HepG2 (cell line): ENCODE measurements around the gene RUSF1. TPM values are rescaled to one million over a fixed set of nuclear protein-coding genes. Genes with fewer than 3 reads are reported as not detected.
A peak's percentile ranks its signal among the peaks of the same experiment; 100 is the strongest.

Experiments
- CEBPG ChIP-seq: IDR thresholded peaks from 2 replicates; pipeline ENCODE4 v1.6.1; 2016
- ESRRA ChIP-seq: sonication (generic); formaldehyde crosslinking; IDR thresholded peaks from 2 replicates; pipeline ENCODE4 v1.5.1; 2020; ENCODE audit warnings: mild to moderate bottlenecking, low read depth, missing genetic modification reagents
- ETV6 ChIP-seq: sonication (generic); formaldehyde crosslinking; conservative IDR thresholded peaks from 2 replicates; pipeline ENCODE4 v1.4.0; 2020; ENCODE audit warnings: missing genetic modification reagents
- GATA4 ChIP-seq: sonication (generic); IDR thresholded peaks from 2 replicates; pipeline ENCODE4 v1.6.1; 2016; ENCODE audit warnings: antibody characterized with exemption, low read depth, borderline replicate concordance
- GFI1 ChIP-seq: sonication (generic); formaldehyde crosslinking; IDR thresholded peaks from 2 replicates; pipeline ENCODE4 v1.5.0; 2020; ENCODE audit warnings: missing genetic modification reagents, mild to moderate bottlenecking, borderline replicate concordance
- HDAC1 ChIP-seq: sonication (generic); formaldehyde crosslinking; IDR thresholded peaks from 2 replicates; pipeline ENCODE4 v1.5.1; 2020; ENCODE audit warnings: mild to moderate bottlenecking, missing genetic modification reagents
- LCORL ChIP-seq, 2 experiments: fragments of 450-650 bp in 1 of 2; sonication (generic) in 1 of 2; formaldehyde crosslinking in 1 of 2; IDR thresholded peaks; 2 replicates each; pipeline versions ENCODE4 v1.5.0 to v1.6.1; 2017 to 2020; ENCODE audit warnings: antibody characterized with exemption in 1 of 2, missing genetic modification reagents in 1 of 2
- MTF2 ChIP-seq: sonication (generic); formaldehyde crosslinking; IDR thresholded peaks from 2 replicates; pipeline ENCODE4 v1.5.0; 2020; ENCODE audit warnings: missing genetic modification reagents, borderline replicate concordance
- RFX5 ChIP-seq: IDR thresholded peaks from 2 replicates; pipeline ENCODE4 v1.6.1; 2011; ENCODE audit warnings: low read depth, low read length, improper control_type of control experiment
- RXRB ChIP-seq: IDR thresholded peaks from 2 replicates; pipeline ENCODE4 v1.6.1; 2016; ENCODE audit warnings: borderline replicate concordance, missing genetic modification reagents, missing compliant biosample characterization
- SRY ChIP-seq: sonication (generic); formaldehyde crosslinking; IDR thresholded peaks from 2 replicates; pipeline ENCODE4 v1.8.0; 2022; ENCODE audit warnings: mild to moderate bottlenecking, missing genetic modification reagents
- TAF1 ChIP-seq: sonication (generic); formaldehyde crosslinking; IDR thresholded peaks from 2 replicates; pipeline ENCODE4 v1.4.0; 2020; ENCODE audit warnings: missing genetic modification reagents
- TARDBP ChIP-seq: sonication (generic); formaldehyde crosslinking; IDR thresholded peaks from 2 replicates; pipeline ENCODE4 v1.8.0; 2022; ENCODE audit warnings: mild to moderate bottlenecking, missing genetic modification reagents
- THYN1 ChIP-seq: sonication (generic); formaldehyde crosslinking; IDR thresholded peaks from 2 replicates; pipeline ENCODE4 v1.8.1; 2023; ENCODE audit warnings: low read depth, mild to moderate bottlenecking, moderate library complexity, missing genetic modification reagents, borderline replicate concordance
- TMF1 ChIP-seq: sonication (generic); formaldehyde crosslinking; IDR thresholded peaks from 2 replicates; pipeline ENCODE4 v1.8.1; 2022; ENCODE audit warnings: low read depth, missing genetic modification reagents
- TOE1 ChIP-seq: sonication (generic); formaldehyde crosslinking; IDR thresholded peaks from 2 replicates; pipeline ENCODE4 v1.4.0; 2020; ENCODE audit warnings: mild to moderate bottlenecking, missing genetic modification reagents
- ZFP82 ChIP-seq: sonication (generic); formaldehyde crosslinking; IDR thresholded peaks from 2 replicates; pipeline ENCODE4 v1.5.1; 2020; ENCODE audit warnings: mild to moderate bottlenecking, missing genetic modification reagents, borderline replicate concordance
- ZNF282 ChIP-seq: fragments of 450-650 bp; IDR thresholded peaks from 2 replicates; pipeline ENCODE4 v1.6.1; 2018; ENCODE audit not compliant: partially characterized antibody
- ZNF30 ChIP-seq: sonication (generic); formaldehyde crosslinking; IDR thresholded peaks from 2 replicates; pipeline ENCODE4 v1.5.0; 2020; ENCODE audit warnings: mild to moderate bottlenecking, missing genetic modification reagents
- ZNF781 ChIP-seq: sonication (generic); formaldehyde crosslinking; IDR thresholded peaks from 2 replicates; pipeline ENCODE4 v1.5.1; 2020; ENCODE audit warnings: borderline replicate concordance, mild to moderate bottlenecking, missing genetic modification reagents; ENCODE audit errors: not compliant biosample characterization
- ZNF788 ChIP-seq: sonication (generic); formaldehyde crosslinking; IDR thresholded peaks from 2 replicates; pipeline ENCODE4 v1.5.0; 2020; ENCODE audit warnings: mild to moderate bottlenecking, missing genetic modification reagents, borderline replicate concordance
- polyA plus RNA-seq, 8 experiments: library from polyadenylated mRNA; depleted of rRNA in 3 of 8; stranded (reverse) in 7 of 8; unstranded in 1 of 8; fragments of >200 nt; fragmentation: Illumina TruSeq in 4 of 8; extraction: Trizol in 4 of 8; gene quantifications; 2 replicates each; pipeline versions ENCODE4 v1.2.1 to v1.2.3, GENCODE V29; 2011 to 2016; ENCODE audit warnings: low read depth in 4 of 8, missing spikeins in 1 of 8, mixed read lengths in 1 of 8; ENCODE audit not compliant: insufficient read depth in 1 of 8
- total RNA-seq, 5 experiments: library from RNA; depleted of rRNA; stranded (reverse); fragments of >200 nt; fragmentation: Illumina TruSeq; extraction: Trizol; gene quantifications; 2 replicates each; pipeline ENCODE4 v1.2.3, GENCODE V29; 2016; ENCODE audit warnings: low read depth in 1 of 5
- TF ChIP-seq, protein P1 (sequence below): IDR thresholded peaks from 2 replicates; pipeline ENCODE4 v1.6.1; 2016; ENCODE audit warnings: missing genetic modification reagents, missing compliant biosample characterization
- TF ChIP-seq, protein P2 (sequence below), 2 experiments: sonication (generic) in 1 of 2; formaldehyde crosslinking in 1 of 2; IDR thresholded peaks; 2 replicates each; pipeline versions ENCODE4 v1.4.0 to v1.6.1; 2016 to 2020; ENCODE audit warnings: borderline replicate concordance in 1 of 2, low read depth in 1 of 2, mild to moderate bottlenecking in 1 of 2, missing genetic modification reagents in 1 of 2
- TF ChIP-seq, protein P3 (sequence below): sonication (generic); formaldehyde crosslinking; IDR thresholded peaks from 2 replicates; pipeline ENCODE4 v1.4.0; 2020; ENCODE audit warnings: missing genetic modification reagents; ENCODE audit errors: not compliant biosample characterization

Gene RUSF1
- total and polyA plus RNA-seq, 2 of the 13 experiments (the other 11 are each of a cell fraction or from before 2014, with no cell fraction given), result 40.8 to 50.2 TPM

DNA sequence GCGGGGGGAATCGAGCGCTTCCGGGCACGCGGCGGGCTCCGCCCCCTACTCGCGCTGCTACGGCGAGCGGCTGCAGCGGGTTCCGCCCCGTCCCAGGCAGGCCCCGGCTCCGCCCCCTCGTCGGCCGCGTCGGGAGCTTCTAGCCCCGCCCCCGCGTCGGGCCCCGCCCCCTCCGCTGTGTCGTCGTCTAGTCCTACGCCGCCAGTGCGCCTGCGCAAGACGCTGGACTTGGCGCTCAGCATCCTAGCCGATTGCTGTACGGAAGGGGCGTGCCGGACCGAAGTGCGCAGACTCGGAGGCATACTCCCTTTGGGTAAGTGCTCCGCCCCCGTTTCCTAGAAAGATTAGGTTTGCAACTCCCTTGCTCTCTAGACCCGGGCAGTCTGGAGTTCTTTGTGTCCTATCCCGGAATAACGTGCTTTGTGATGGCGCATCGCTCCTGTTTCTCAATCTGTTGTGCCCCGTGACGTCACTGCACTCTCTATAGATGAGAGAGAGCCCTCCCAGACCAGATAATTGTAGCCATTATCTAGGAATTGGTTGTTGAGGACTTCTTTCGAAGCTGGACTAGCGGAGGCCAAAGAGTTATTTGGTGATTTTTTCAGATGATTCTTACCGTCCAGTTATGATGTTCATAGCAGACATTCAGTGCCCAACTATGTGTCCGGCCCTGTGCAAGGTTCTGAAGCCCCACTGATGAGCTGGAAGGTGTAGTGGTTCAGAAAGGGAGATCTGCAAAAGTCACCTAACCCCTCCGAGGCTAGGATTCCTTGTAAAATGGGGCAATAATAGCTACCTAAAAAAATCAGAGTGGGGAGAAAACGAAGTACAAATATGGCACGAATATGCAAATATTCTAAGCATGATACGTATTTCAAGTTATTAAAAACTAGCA lies 48.3 kb downstream of the RUSF1 start (continued):
- TF ChIP-seq, protein P1, sequence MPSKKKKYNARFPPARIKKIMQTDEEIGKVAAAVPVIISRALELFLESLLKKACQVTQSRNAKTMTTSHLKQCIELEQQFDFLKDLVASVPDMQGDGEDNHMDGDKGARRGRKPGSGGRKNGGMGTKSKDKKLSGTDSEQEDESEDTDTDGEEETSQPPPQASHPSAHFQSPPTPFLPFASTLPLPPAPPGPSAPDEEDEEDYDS (CRISPR knock-in tag), result peak; percentile 58; the same call in 1 of the 2 replicates
- TF ChIP-seq ZNF30 (CRISPR knock-in tag), result no peak
- TF ChIP-seq RXRB, result no peak
- TF ChIP-seq, protein P2, sequence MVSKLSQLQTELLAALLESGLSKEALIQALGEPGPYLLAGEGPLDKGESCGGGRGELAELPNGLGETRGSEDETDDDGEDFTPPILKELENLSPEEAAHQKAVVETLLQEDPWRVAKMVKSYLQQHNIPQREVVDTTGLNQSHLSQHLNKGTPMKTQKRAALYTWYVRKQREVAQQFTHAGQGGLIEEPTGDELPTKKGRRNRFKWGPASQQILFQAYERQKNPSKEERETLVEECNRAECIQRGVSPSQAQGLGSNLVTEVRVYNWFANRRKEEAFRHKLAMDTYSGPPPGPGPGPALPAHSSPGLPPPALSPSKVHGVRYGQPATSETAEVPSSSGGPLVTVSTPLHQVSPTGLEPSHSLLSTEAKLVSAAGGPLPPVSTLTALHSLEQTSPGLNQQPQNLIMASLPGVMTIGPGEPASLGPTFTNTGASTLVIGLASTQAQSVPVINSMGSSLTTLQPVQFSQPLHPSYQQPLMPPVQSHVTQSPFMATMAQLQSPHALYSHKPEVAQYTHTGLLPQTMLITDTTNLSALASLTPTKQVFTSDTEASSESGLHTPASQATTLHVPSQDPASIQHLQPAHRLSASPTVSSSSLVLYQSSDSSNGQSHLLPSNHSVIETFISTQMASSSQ (IDR thresholded peaks at IDR 0.05; ENCODE audit: low read depth), result no peak
- TF ChIP-seq, protein P2 (CRISPR knock-in tag; IDR thresholded peaks at IDR 0.05; ENCODE audit: borderline replicate concordance), result no peak
- TF ChIP-seq TOE1, result no peak
- TF ChIP-seq MTF2 (CRISPR knock-in tag), result no peak
- TF ChIP-seq ZNF788, result peak; percentile 28; the same call in 1 of the 2 replicates
- TF ChIP-seq SRY (CRISPR knock-in tag), result no peak
- 0 out of 2 replicates have a peak, but pooled peaks have one; percentile 12 for TF ChIP-seq ZFP82 (CRISPR knock-in tag)
- TF ChIP-seq ETV6, result no peak
- no peak for TF ChIP-seq THYN1 (CRISPR knock-in tag)
- TF ChIP-seq ESRRA (CRISPR knock-in tag), result no peak
- peak; percentile 42 for TF ChIP-seq ZNF781 (CRISPR knock-in tag)
- TF ChIP-seq ZNF282, result no peak
- TF ChIP-seq, protein P3, sequence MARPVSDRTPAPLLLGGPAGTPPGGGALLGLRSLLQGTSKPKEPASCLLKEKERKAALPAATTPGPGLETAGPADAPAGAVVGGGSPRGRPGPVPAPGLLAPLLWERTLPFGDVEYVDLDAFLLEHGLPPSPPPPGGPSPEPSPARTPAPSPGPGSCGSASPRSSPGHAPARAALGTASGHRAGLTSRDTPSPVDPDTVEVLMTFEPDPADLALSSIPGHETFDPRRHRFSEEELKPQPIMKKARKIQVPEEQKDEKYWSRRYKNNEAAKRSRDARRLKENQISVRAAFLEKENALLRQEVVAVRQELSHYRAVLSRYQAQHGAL (CRISPR knock-in tag), result no peak
- TF ChIP-seq TARDBP (CRISPR knock-in tag), result 0 out of 2 replicates have a peak, but pooled peaks have one; percentile 14
- peak; percentile 58 for TF ChIP-seq CEBPG (CRISPR knock-in tag)
- no peak; the same call in 1 of the 2 replicates for TF ChIP-seq TMF1 (CRISPR knock-in tag)
- 0 out of 2 replicates have a peak, but pooled peaks have one; percentile 65 for TF ChIP-seq GFI1 (CRISPR knock-in tag)
- peak; percentile 45; the same call in 1 of the 2 replicates for TF ChIP-seq RFX5
- TF ChIP-seq TAF1 (CRISPR knock-in tag), result no peak
- no peak for TF ChIP-seq LCORL (IDR thresholded peaks at IDR 0.05)
- TF ChIP-seq LCORL (CRISPR knock-in tag; IDR thresholded peaks at IDR 0.05), result no peak
- 0 out of 2 replicates have a peak, but pooled peaks have one; percentile 8 for TF ChIP-seq GATA4
- no peak for TF ChIP-seq HDAC1 (CRISPR knock-in tag)
